ENCODE results near the gene RNPEPL1.

The RNPEPL1 gene

DNA sequence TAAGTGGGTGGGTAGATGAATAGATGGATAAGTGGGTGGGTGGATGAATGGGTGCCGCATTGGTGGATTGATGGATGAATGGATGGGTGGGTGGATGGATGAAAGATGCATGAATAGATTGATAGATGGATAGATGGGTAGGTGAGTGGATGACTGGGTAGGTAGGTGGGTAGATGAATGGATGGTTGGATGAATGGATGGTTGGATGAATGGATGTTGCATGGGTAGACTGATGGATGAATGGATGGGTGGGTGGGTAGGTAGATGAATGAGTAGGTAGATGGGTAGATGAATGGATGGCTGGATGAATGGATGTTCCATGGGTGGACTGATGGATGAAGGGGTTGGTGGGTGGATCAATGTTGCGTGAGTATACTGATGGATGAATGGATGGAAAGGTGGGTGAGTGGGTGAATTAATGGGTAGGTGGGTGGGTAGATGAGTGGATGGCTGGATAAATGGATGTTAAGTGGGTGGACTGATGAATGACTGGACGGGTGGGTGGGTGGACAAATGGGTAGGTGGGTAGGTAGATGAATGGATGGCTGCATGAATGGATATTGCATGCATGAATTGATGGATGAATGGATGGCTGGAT, 41.0 kb upstream of the RNPEPL1 start:
- Histone ChIP-seq H3K4me1 (ENCODE audit: control insufficient read depth, insufficient read depth, low read depth, low read length) (no peaks in the 10 kb centered on the region), H2BK120ac (ENCODE audit: low read depth, low read length) (no peak overlapping the region), H3K23ac (ENCODE audit: low read length in 2 of 2) (no peak overlapping the region), H2AFZ (ENCODE audit: low read depth, low read length) (no peak overlapping the region), H2AK5ac (ENCODE audit: low read length, severe bottlenecking) (no peak overlapping the region), H2BK12ac (ENCODE audit: low read length in 2 of 2) (no peak overlapping the region), H3K79me1 (replicated peaks; ENCODE audit: low read length, poor library complexity, severe bottlenecking) (peaks cover 3% of the 10 kb centered on the region), H3K9me3 (ENCODE audit: control insufficient read depth, low read length) (peaks cover 28% of the 10 kb centered on the region), H2BK15ac (ENCODE audit: low read depth, poor library complexity, severe bottlenecking) (no peak overlapping the region), H3K27me3 (ENCODE audit: control insufficient read depth in 1 of 2, insufficient read depth in 1 of 2, low read length in 2 of 2) (no peaks in the 10 kb centered on the region), H4K91ac (ENCODE audit: low read length) (no peak overlapping the region), H4K8ac (ENCODE audit: low read length) (no peak overlapping the region), H3K9ac (ENCODE audit: low read length) (no peak overlapping the region), H3K4me2 (ENCODE audit: low read length, poor library complexity, severe bottlenecking) (no peak overlapping the region), H3K18ac (ENCODE audit: low read depth in 1 of 2, low read length in 2 of 2) (no peak overlapping the region), H3K4ac (ENCODE audit: low read depth in 1 of 2, low read length in 2 of 2) (no peak overlapping the region), H3K27ac (ENCODE audit: low read length, poor library complexity, severe bottlenecking) (no peak overlapping the region), H3K36me3 (ENCODE audit: control insufficient read depth in 1 of 2, insufficient read depth in 2 of 2, low read depth in 1 of 2, low read length in 2 of 2) (peaks cover 50 to 71% of the 10 kb centered on the region in 2 experiments), H3K4me3 (ENCODE audit: insufficient read depth in 1 of 2, low read depth in 1 of 2, low read length in 2 of 2) (no peak overlapping the region), H2BK5ac (ENCODE audit: low read depth, low read length, poor library complexity, severe bottlenecking) (no peak overlapping the region), H3K14ac (ENCODE audit: low read length in 2 of 2) (no peak overlapping the region)
- WGBS: 60% methylated on average over 3 of the region's 3 CpGs
- DNase-seq: no peak

DNA sequence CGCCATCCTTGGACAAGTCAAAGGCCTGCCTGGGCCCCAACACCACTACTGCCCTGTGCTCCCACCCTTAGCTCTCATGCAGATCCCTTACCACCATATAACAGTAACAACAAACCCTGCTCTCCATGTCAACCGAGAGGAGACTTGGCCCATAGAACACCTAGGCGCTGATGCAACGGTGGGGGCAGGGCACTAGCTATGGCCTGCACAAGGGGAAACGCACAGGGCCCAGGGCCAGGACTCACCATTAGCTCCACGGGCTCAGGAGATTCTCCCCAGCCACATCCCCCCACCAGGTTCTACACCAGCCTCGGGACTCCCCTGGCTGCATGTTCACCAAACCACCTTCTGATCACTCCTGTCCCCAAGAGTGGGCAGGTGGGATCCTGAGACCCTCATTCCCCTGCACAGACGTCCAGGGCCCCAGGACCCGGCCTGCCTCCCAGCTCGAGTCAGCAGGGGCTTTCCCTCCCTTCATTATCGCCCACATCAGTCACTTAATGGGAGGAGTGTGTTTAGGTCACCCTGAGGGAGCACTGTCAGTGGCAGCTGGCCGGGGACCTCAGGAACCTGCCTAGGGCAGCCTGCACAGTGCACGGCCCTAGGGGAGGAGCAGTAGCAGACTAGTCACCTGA, 39.8 kb upstream of the RNPEPL1 start:
- Histone ChIP-seq H2BK5ac (ENCODE audit: low read depth, low read length, poor library complexity, severe bottlenecking) (no peak overlapping the region), H2AK5ac (ENCODE audit: low read length, severe bottlenecking) (no peak overlapping the region), H2BK120ac (ENCODE audit: low read depth, low read length) (no peak overlapping the region), H3K14ac (ENCODE audit: low read length in 2 of 2) (no peak overlapping the region), H3K79me1 (replicated peaks; ENCODE audit: low read length, poor library complexity, severe bottlenecking) (peaks cover 7% of the 10 kb centered on the region), H4K91ac (ENCODE audit: low read length) (no peak overlapping the region), H3K9me3 (ENCODE audit: control insufficient read depth, low read length) (peaks cover 38% of the 10 kb centered on the region), H3K27ac (ENCODE audit: low read length, poor library complexity, severe bottlenecking) (no peak overlapping the region), H3K36me3 (ENCODE audit: control insufficient read depth in 1 of 2, insufficient read depth in 2 of 2, low read depth in 1 of 2, low read length in 2 of 2) (peaks cover 40 to 65% of the 10 kb centered on the region in 2 experiments), H3K18ac (ENCODE audit: low read depth in 1 of 2, low read length in 2 of 2) (no peak overlapping the region), H2BK12ac (ENCODE audit: low read length in 2 of 2) (no peak overlapping the region), H3K27me3 (ENCODE audit: control insufficient read depth in 1 of 2, insufficient read depth in 1 of 2, low read length in 2 of 2) (no peaks in the 10 kb centered on the region), H3K4me1 (ENCODE audit: control insufficient read depth, insufficient read depth, low read depth, low read length) (no peaks in the 10 kb centered on the region), H3K4me3 (ENCODE audit: insufficient read depth in 1 of 2, low read depth in 1 of 2, low read length in 2 of 2) (no peak overlapping the region), H3K23ac (ENCODE audit: low read length in 2 of 2) (no peak overlapping the region), H3K9ac (ENCODE audit: low read length) (no peak overlapping the region), H3K4ac (ENCODE audit: low read depth in 1 of 2, low read length in 2 of 2) (no peak overlapping the region), H4K8ac (ENCODE audit: low read length) (no peak overlapping the region), H2BK15ac (ENCODE audit: low read depth, poor library complexity, severe bottlenecking) (no peak overlapping the region), H3K4me2 (ENCODE audit: low read length, poor library complexity, severe bottlenecking) (no peak overlapping the region), H2AFZ (ENCODE audit: low read depth, low read length) (no peak overlapping the region)
- no peak for DNase-seq
- WGBS: 97% methylated on average over 10 of the region's 13 CpGs

DNA sequence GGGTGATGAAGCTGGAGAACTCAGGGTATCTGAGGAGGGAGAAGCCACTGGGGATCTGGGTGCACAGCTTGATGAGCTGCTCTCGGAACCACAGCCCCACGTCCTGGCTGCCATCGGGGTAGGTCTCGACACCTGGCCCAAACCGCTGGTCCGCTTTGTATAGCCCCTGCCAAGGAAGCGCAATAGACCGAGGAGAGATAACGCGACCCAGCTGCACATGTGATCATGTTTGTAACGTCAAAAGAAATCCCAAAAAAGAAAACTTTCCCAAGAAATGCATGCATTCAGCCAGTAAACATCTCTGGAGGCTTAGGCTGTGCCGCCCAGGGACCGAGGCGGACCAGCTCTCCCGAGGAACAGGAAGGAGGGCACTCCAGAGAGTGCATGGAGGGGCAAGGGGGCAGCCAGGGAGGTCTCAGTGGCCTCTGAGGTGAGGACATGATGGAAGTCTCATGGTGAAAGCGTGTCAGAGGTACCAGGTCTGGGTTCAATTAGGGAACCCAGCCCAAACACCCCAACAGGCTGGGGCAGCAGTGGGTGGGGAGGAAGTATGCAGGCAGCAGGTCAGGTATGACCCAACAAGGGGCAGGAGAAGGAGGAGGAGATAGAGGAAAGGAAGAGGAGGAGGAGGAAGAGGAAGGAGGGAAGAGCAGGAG, 38.8 kb upstream of the RNPEPL1 start:
- Histone ChIP-seq H2BK12ac (ENCODE audit: low read length in 2 of 2) (no peak overlapping the region), H4K8ac (ENCODE audit: low read length) (no peak overlapping the region), H3K14ac (ENCODE audit: low read length in 2 of 2) (no peak overlapping the region), H3K4me3 (ENCODE audit: insufficient read depth in 1 of 2, low read depth in 1 of 2, low read length in 2 of 2) (no peak overlapping the region), H3K9me3 (ENCODE audit: control insufficient read depth, low read length) (peaks cover 44% of the 10 kb centered on the region), H3K36me3 (ENCODE audit: control insufficient read depth in 1 of 2, insufficient read depth in 2 of 2, low read depth in 1 of 2, low read length in 2 of 2) (peaks cover 37 to 59% of the 10 kb centered on the region in 2 experiments), H3K18ac (ENCODE audit: low read depth in 1 of 2, low read length in 2 of 2) (no peak overlapping the region), H3K27me3 (ENCODE audit: control insufficient read depth in 1 of 2, insufficient read depth in 1 of 2, low read length in 2 of 2) (no peaks in the 10 kb centered on the region), H3K4me2 (ENCODE audit: low read length, poor library complexity, severe bottlenecking) (no peak overlapping the region), H4K91ac (ENCODE audit: low read length) (no peak overlapping the region), H2BK120ac (ENCODE audit: low read depth, low read length) (no peak overlapping the region), H3K23ac (ENCODE audit: low read length in 2 of 2) (no peak overlapping the region), H2AFZ (ENCODE audit: low read depth, low read length) (no peak overlapping the region), H2AK5ac (ENCODE audit: low read length, severe bottlenecking) (no peak overlapping the region), H3K27ac (ENCODE audit: low read length, poor library complexity, severe bottlenecking) (no peak overlapping the region), H3K79me1 (replicated peaks; ENCODE audit: low read length, poor library complexity, severe bottlenecking) (peaks cover 9% of the 10 kb centered on the region), H2BK5ac (ENCODE audit: low read depth, low read length, poor library complexity, severe bottlenecking) (no peak overlapping the region), H3K4ac (ENCODE audit: low read depth in 1 of 2, low read length in 2 of 2) (no peak overlapping the region), H3K4me1 (ENCODE audit: control insufficient read depth, insufficient read depth, low read depth, low read length) (no peaks in the 10 kb centered on the region), H3K9ac (ENCODE audit: low read length) (no peak overlapping the region), H2BK15ac (ENCODE audit: low read depth, poor library complexity, severe bottlenecking) (no peak overlapping the region)
- WGBS: 94% methylated on average over 16 of the region's 16 CpGs
- no peak for DNase-seq

DNA sequence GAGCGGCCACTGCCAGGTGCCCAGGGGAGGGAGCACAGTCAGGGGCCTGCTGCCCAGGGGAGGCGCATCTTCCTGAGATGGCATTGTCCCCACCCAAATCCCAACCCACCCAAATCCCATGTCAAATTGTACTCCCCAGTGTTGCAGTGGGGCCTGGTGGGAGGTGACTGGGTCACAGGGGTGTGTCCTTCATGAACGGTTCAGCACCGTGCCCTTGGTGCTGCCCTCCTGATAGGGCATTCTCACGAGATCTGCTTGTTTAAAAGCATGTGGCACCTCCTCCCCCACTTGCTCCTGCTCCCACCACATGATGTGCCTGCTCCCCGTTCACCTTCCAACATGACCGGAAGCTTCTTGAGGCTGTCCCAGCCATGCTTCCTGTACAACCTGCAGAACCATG, 38.1 kb upstream of the RNPEPL1 start:
- Histone ChIP-seq H4K8ac (ENCODE audit: low read length) (no peak overlapping the region), H3K4me1 (ENCODE audit: control insufficient read depth, insufficient read depth, low read depth, low read length) (no peaks in the 10 kb centered on the region), H2BK15ac (ENCODE audit: low read depth, poor library complexity, severe bottlenecking) (no peak overlapping the region), H3K9me3 (ENCODE audit: control insufficient read depth, low read length) (peaks cover 38% of the 10 kb centered on the region), H3K4me3 (ENCODE audit: insufficient read depth in 1 of 2, low read depth in 1 of 2, low read length in 2 of 2) (no peak overlapping the region), H2AFZ (ENCODE audit: low read depth, low read length) (no peak overlapping the region), H3K14ac (ENCODE audit: low read length in 2 of 2) (no peak overlapping the region), H3K79me1 (replicated peaks; ENCODE audit: low read length, poor library complexity, severe bottlenecking) (peaks cover 12% of the 10 kb centered on the region), H3K18ac (ENCODE audit: low read depth in 1 of 2, low read length in 2 of 2) (no peak overlapping the region), H3K23ac (ENCODE audit: low read length in 2 of 2) (no peak overlapping the region), H2BK12ac (ENCODE audit: low read length in 2 of 2) (no peak overlapping the region), H3K27me3 (ENCODE audit: control insufficient read depth in 1 of 2, insufficient read depth in 1 of 2, low read length in 2 of 2) (no peaks in the 10 kb centered on the region), H2BK5ac (ENCODE audit: low read depth, low read length, poor library complexity, severe bottlenecking) (no peak overlapping the region), H3K36me3 (ENCODE audit: control insufficient read depth in 1 of 2, insufficient read depth in 2 of 2, low read depth in 1 of 2, low read length in 2 of 2) (peaks cover 34 to 60% of the 10 kb centered on the region in 2 experiments), H3K4ac (ENCODE audit: low read depth in 1 of 2, low read length in 2 of 2) (no peak overlapping the region), H4K91ac (ENCODE audit: low read length) (no peak overlapping the region), H2AK5ac (ENCODE audit: low read length, severe bottlenecking) (no peak overlapping the region), H3K4me2 (ENCODE audit: low read length, poor library complexity, severe bottlenecking) (no peak overlapping the region), H2BK120ac (ENCODE audit: low read depth, low read length) (no peak overlapping the region), H3K9ac (ENCODE audit: low read length) (no peak overlapping the region), H3K27ac (ENCODE audit: low read length, poor library complexity, severe bottlenecking) (no peak overlapping the region)
- WGBS: 95% methylated on average over 5 of the region's 7 CpGs
- no peak for DNase-seq
